Endothelial cell of umbilical vein (primary cell): Measurements from ENCODE around the gene PNPLA2. TPM values are rescaled to one million over a fixed set of nuclear protein-coding genes. Genes with fewer than 3 reads are reported as not detected.

Experiments
- BruUV-seq: library from RNA; stranded (reverse); fragments of 400-500 nt; replicated peaks from 2 replicates; lab custom pipeline; 2021; lab: Mats Ljungman, UMichigan
- CTCF ChIA-PET: fragments of 300-600, 350-600 bp; sonication (Branson Sonifier 250); formaldehyde crosslinking; loops from one replicate; lab custom pipeline; 2021; ENCODE audit warnings: antibody characterized with exemption, inconsistent platforms; lab: Charles Lee
- POLR2A ChIA-PET: fragments of 300-600, 350-600 bp; sonication (Branson Sonifier 250); formaldehyde crosslinking; loops from one replicate; lab custom pipeline; 2021; ENCODE audit warnings: antibody characterized with exemption, inconsistent platforms; lab: Charles Lee
- DNase-seq: peaks from one replicate; pipeline ENCODE4 v3.0.0-alpha.2; 2011; ENCODE audit warnings: low read depth, low spot score
- FAIRE-seq: peaks from 2 replicates; lab custom pipeline; 2011; peaks lifted over from hg19 to GRCh38; lab: Jason Lieb, UNC
- H2AFZ ChIP-seq: 2 replicates; pipeline ENCODE4 v1.6.0; 2012; ENCODE audit warnings: low read depth, low read length, control low read depth, inconsistent platforms
- H3K27ac ChIP-seq: 2 replicates; pipeline ENCODE4 v1.5.1; 2011; ENCODE audit warnings: low read depth, mild to moderate bottlenecking, control low read depth, low read length, moderate library complexity; ENCODE audit not compliant: insufficient read depth
- H3K27me3 ChIP-seq, 2 experiments: 2 replicates each; pipeline versions ENCODE4 v1.6.0 to v1.6.1; 2011; ENCODE audit warnings: low read length in 2 of 2, mixed read lengths in 1 of 2; ENCODE audit not compliant: control insufficient read depth in 2 of 2, insufficient read depth in 2 of 2
- H3K36me3 ChIP-seq, 2 experiments: 2 replicates in 1 of 2; 3 replicates in 1 of 2; pipeline ENCODE4 v1.5.1; 2011; ENCODE audit warnings: low read length in 2 of 2, mild to moderate bottlenecking in 1 of 2, moderate library complexity in 1 of 2; ENCODE audit not compliant: control insufficient read depth in 2 of 2, insufficient read depth in 2 of 2; ENCODE audit errors: extremely low read depth in 1 of 2
- H3K4me1 ChIP-seq: 3 replicates; pipeline ENCODE4 v1.5.1; 2011; ENCODE audit warnings: mild to moderate bottlenecking, low read length; ENCODE audit not compliant: control insufficient read depth, insufficient read depth; ENCODE audit errors: extremely low read depth
- H3K4me2 ChIP-seq: 2 replicates; pipeline ENCODE4 v1.6.1; 2011; ENCODE audit warnings: low read length, control low read depth, mixed read lengths; ENCODE audit not compliant: insufficient read depth
- H3K4me3 ChIP-seq, 3 experiments: fragments of 200-600 bp in 1 of 3; sonication (generic), shearing (Covaris generic) in 1 of 3; replicated peaks in 1 of 3; 2 replicates each; pipeline ENCODE4 v1.5.1; 2011 to 2016; ENCODE audit warnings: control low read depth in 3 of 3, low read length in 3 of 3, mild to moderate bottlenecking in 2 of 3, inconsistent platforms in 1 of 3, low read depth in 1 of 3, moderate library complexity in 1 of 3; ENCODE audit not compliant: insufficient read depth in 1 of 3
- H3K79me2 ChIP-seq: 2 replicates; pipeline ENCODE4 v1.6.0; 2012; ENCODE audit warnings: low read length, inconsistent platforms; ENCODE audit not compliant: control insufficient read depth, insufficient read depth
- H3K9ac ChIP-seq: replicated peaks from 2 replicates; pipeline ENCODE3; 2011; ENCODE audit warnings: low read length, control low read depth; ENCODE audit not compliant: insufficient read depth; ENCODE audit errors: extremely low read depth
- H3K9me1 ChIP-seq: replicated peaks from 3 replicates; pipeline ENCODE4 v1.6.0; 2011; ENCODE audit warnings: mild to moderate bottlenecking, low read length; ENCODE audit not compliant: control insufficient read depth, insufficient read depth; ENCODE audit errors: extremely low read depth
- H3K9me3 ChIP-seq: replicated peaks from 2 replicates; pipeline ENCODE4 v1.5.1; 2012; ENCODE audit warnings: low read length, inconsistent platforms; ENCODE audit not compliant: control insufficient read depth, insufficient read depth
- H4K20me1 ChIP-seq: replicated peaks from 2 replicates; pipeline ENCODE3; 2011; ENCODE audit warnings: mild to moderate bottlenecking, low read length; ENCODE audit not compliant: control insufficient read depth, insufficient read depth; ENCODE audit errors: extremely low read depth
- EZH2 ChIP-seq: IDR thresholded peaks from 2 replicates; pipeline ENCODE4 v1.6.1; 2012; ENCODE audit warnings: borderline replicate concordance, low read depth, mild to moderate bottlenecking, moderate library complexity, low read length, inconsistent platforms; ENCODE audit not compliant: severe bottlenecking
- FOS ChIP-seq: IDR thresholded peaks from 2 replicates; pipeline ENCODE4 v1.6.1; 2011; ENCODE audit warnings: mild to moderate bottlenecking, low read length, moderate library complexity, borderline replicate concordance; ENCODE audit not compliant: insufficient read depth
- GATA2 ChIP-seq: IDR thresholded peaks from 2 replicates; pipeline ENCODE4 v1.7.0; 2011; ENCODE audit warnings: low read depth, mild to moderate bottlenecking, moderate library complexity, mixed read lengths, low read length; ENCODE audit not compliant: insufficient read length, insufficient read depth
- JUN ChIP-seq: IDR thresholded peaks from 2 replicates; pipeline ENCODE4 v1.6.1; 2011; ENCODE audit warnings: borderline replicate concordance, low read depth; ENCODE audit not compliant: insufficient read length, insufficient read depth
- MYC ChIP-seq: IDR thresholded peaks from one replicate; pipeline ENCODE4 v1.6.1; 2011; ENCODE audit warnings: mild to moderate bottlenecking, low read depth, low read length
- POLR2A ChIP-seq: IDR thresholded peaks from 2 replicates; pipeline ENCODE4 v1.6.1; 2012; ENCODE audit warnings: low read depth, mild to moderate bottlenecking, control low read depth, low read length
- POLR2AphosphoS5 ChIP-seq: IDR thresholded peaks from 2 replicates; pipeline ENCODE4 v1.6.1; 2012; ENCODE audit warnings: low read depth, mild to moderate bottlenecking, control low read depth, low read length, moderate library complexity; ENCODE audit not compliant: insufficient read depth
- dilution Hi-C: fragments of 300-500 bp; cut with MboI; formaldehyde crosslinking; loops from one replicate; pipeline ENCODE4 v1.15.0; 2019; ENCODE audit warnings: low sequenced_read_pairs; ENCODE audit not compliant: extremely low pct_ligation_motif_present
- intact Hi-C: fragments of 100-400 bp; cut with micrococcal nuclease; formaldehyde crosslinking; loops from one replicate; pipeline ENCODE4 v1.10.0; 2022
- polyA plus RNA-seq, 4 experiments: library from polyadenylated mRNA; depleted of rRNA in 3 of 4; stranded (reverse) in 3 of 4; unstranded in 1 of 4; fragments of >200 nt; gene quantifications; 2 replicates each; pipeline versions ENCODE4 v1.2.1 to v1.2.3, GENCODE V29; 2011 to 2012; ENCODE audit warnings: missing spikeins in 1 of 4
- total RNA-seq: library from RNA; stranded (reverse); gene quantifications from 2 replicates; pipeline ENCODE4 v1.2.3, GENCODE V29; 2021
- TF ChIP-seq, protein P1 (sequence below): IDR thresholded peaks from 2 replicates; pipeline ENCODE4 v1.6.1; 2011; ENCODE audit not compliant: insufficient read depth, insufficient read length
- TF ChIP-seq, protein P2 (sequence below), 2 donors: IDR thresholded peaks; 1 replicate in 1 of 2; 2 replicates in 1 of 2; pipeline ENCODE4 v1.5.1; 2011; ENCODE audit warnings: low read length in 2 of 2, mild to moderate bottlenecking in 2 of 2, moderate library complexity in 2 of 2, control low read depth in 1 of 2, inconsistent platforms in 1 of 2, low read depth in 1 of 2; ENCODE audit not compliant: insufficient read depth in 1 of 2; ENCODE audit errors: extremely low read depth in 1 of 2

Gene PNPLA2
- total and polyA plus RNA-seq, 2 donors (not counting 3 experiments of a cell fraction or from before 2014, with no cell fraction given): 73.1 to 75.6 TPM

DNA sequence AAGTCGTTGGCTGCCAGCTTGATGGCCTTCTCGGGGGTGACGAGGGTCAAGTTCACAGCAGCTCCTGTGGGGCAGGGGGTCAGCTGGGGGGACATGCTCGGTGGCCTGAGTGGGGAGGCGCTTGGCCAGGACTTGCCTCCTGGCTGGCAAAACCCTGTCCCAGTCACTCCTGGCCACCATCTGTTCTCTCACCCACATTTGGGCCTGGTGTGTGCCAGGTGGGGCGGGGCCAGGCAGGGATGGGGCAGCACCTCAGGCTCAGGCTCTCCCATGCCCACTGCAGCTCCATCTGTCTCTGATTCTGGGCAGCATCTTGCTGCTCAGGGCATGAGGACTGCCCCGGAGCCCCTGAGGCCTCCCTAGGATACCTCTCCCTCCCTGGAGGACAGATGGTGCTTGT, 25.2 kb upstream of the PNPLA2 start:
- no peak overlapping the region for H3K27ac ChIP-seq
- H3K36me3 ChIP-seq: no peaks in the 10 kb centered on the region
- BruUV-seq: no TSS peak
- H3K4me3 ChIP-seq: no peak overlapping the region
- H3K9me3 ChIP-seq: no peaks in the 10 kb centered on the region
- no peak for FAIRE-seq
- no peak for TF ChIP-seq GATA2
- TF ChIP-seq, protein P1, sequence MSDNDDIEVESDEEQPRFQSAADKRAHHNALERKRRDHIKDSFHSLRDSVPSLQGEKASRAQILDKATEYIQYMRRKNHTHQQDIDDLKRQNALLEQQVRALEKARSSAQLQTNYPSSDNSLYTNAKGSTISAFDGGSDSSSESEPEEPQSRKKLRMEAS: no peak
- TF ChIP-seq FOS: no peak
- no peak for TF ChIP-seq EZH2
- TF ChIP-seq POLR2A: no peak
- TF ChIP-seq POLR2AphosphoS5: no peak
- TF ChIP-seq JUN: no peak
- no peak for TF ChIP-seq MYC
- TF ChIP-seq, protein P2, sequence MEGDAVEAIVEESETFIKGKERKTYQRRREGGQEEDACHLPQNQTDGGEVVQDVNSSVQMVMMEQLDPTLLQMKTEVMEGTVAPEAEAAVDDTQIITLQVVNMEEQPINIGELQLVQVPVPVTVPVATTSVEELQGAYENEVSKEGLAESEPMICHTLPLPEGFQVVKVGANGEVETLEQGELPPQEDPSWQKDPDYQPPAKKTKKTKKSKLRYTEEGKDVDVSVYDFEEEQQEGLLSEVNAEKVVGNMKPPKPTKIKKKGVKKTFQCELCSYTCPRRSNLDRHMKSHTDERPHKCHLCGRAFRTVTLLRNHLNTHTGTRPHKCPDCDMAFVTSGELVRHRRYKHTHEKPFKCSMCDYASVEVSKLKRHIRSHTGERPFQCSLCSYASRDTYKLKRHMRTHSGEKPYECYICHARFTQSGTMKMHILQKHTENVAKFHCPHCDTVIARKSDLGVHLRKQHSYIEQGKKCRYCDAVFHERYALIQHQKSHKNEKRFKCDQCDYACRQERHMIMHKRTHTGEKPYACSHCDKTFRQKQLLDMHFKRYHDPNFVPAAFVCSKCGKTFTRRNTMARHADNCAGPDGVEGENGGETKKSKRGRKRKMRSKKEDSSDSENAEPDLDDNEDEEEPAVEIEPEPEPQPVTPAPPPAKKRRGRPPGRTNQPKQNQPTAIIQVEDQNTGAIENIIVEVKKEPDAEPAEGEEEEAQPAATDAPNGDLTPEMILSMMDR (IDR thresholded peaks at IDR 0.05; ENCODE audit: extremely low read depth in 1 of 2, insufficient read depth in 1 of 2, low read depth in 1 of 2, low read length in 2 of 2): no peak
- H3K4me2 ChIP-seq: no peak overlapping the region
- H2AFZ ChIP-seq: no peak overlapping the region
- dilution Hi-C loops (no loop called here), intact Hi-C loops (no loop called here)
- H3K9ac ChIP-seq: no peak overlapping the region
- CTCF ChIA-PET: no interaction called here
- H3K9me1 ChIP-seq: no peaks in the 10 kb centered on the region
- peaks cover 14% of the 10 kb centered on the region for H3K4me1 ChIP-seq
- DNase-seq: no peak
- H3K79me2 ChIP-seq: peaks cover 11% of the 10 kb centered on the region
- no peaks in the 10 kb centered on the region for H3K27me3 ChIP-seq
- POLR2A ChIA-PET: no interaction called here
- no peaks in the 10 kb centered on the region for H4K20me1 ChIP-seq
